Airway epithelial cell (primary cell): ENCODE data around the gene TOMM70. TPM values are rescaled to one million over a fixed set of nuclear protein-coding genes. Genes with fewer than 3 reads are reported as not detected.

Source experiments
- total RNA-seq: library from RNA; depleted of rRNA; stranded (reverse); fragments of >200 nt; gene quantifications from 2 replicates; pipeline ENCODE4 v1.2.3, GENCODE V29; 2015

TOMM70 gene
- 38.5 and 39.2 TPM in 2 replicates for total RNA-seq

GRCh38 chr3:100400780-100401673, at the start of gene TOMM70, which contains the start of gene LNP1:
TSS of gene TOMM70 (minus strand) at chr3:100401089. CDS start at chr3:100400949, 140 bp downstream.
TSS of gene LNP1 (plus strand) at chr3:100401539. CDS start at chr3:100429730, 28,191 bp downstream.

GRCh38 chr3:100334488-100335351, 66.2 kb downstream of the TOMM70 start, which contains the start of gene NIT2:
TSS of gene NIT2 (plus strand) at chr3:100334757. CDS start at chr3:100334792, 35 bp downstream.

Other genes starting within 250 kb of the TOMM70 start
- gene TBC1D23, start 140.1 kb downstream of the TOMM70 start, total RNA-seq, result 17.4 and 19.3 TPM in 2 replicates
- 32.2 and 32.9 TPM in 2 replicates for gene NIT2, start 66.3 kb downstream of the TOMM70 start, total RNA-seq
- 2.6 and 3.1 TPM in 2 replicates for gene LNP1, start 450 bp upstream of the TOMM70 start, total RNA-seq
- 9.6 and 13.2 TPM in 2 replicates for gene TMEM45A, start 91.5 kb upstream of the TOMM70 start, total RNA-seq
- gene ADGRG7, start 208.5 kb upstream of the TOMM70 start, total RNA-seq, result not detected in 2 replicates